ENCODE data around the gene CEP63. TPM values are rescaled to one million over a fixed set of nuclear protein-coding genes. Genes with fewer than 3 reads are reported as not detected.
"Not testable (repeated sequence)": the region's sequence is repeated elsewhere in the genome, so short reads cannot be mapped to it uniquely, and the experiment has no call there.

CEP63 gene
- polyA plus RNA-seq, 3 donors: 31.1 to 41.4 (median 32.2) TPM

- DNase-seq (ENCODE audit: extremely low read depth in 1 of 11, low read depth in 9 of 11, low spot score in 4 of 11): not testable (repeated sequence)
Observed at GRCh38 chr3:134544783-134545182, 58.9 kb downstream of the CEP63 start.

GRCh38 chr3:134545818-134546217, 60.0 kb downstream of the CEP63 start:
- DNase-seq (ENCODE audit: extremely low read depth in 1 of 11, low read depth in 9 of 11, low spot score in 4 of 11): no peak

- DNase-seq (ENCODE audit: extremely low read depth in 1 of 11, low read depth in 9 of 11, low spot score in 4 of 11): no peak
Observed at GRCh38 chr3:134552784-134553183, 66.9 kb downstream of the CEP63 start.

GRCh38 chr3:134559591-134559990, 73.7 kb downstream of the CEP63 start:
- no peak for DNase-seq (ENCODE audit: extremely low read depth in 1 of 11, low read depth in 9 of 11, low spot score in 4 of 11)

GRCh38 chr3:134562055-134562454, 76.2 kb downstream of the CEP63 start:
- DNase-seq (ENCODE audit: extremely low read depth in 1 of 11, low read depth in 9 of 11, low spot score in 4 of 11): no peak

GRCh38 chr3:134563601-134564000, 77.7 kb downstream of the CEP63 start:
- DNase-seq (ENCODE audit: extremely low read depth in 1 of 11, low read depth in 9 of 11, low spot score in 4 of 11): no peak

GRCh38 chr3:134564991-134565390, 79.1 kb downstream of the CEP63 start:
- no peak for DNase-seq (ENCODE audit: extremely low read depth in 1 of 11, low read depth in 9 of 11, low spot score in 4 of 11)

- DNase-seq (ENCODE audit: extremely low read depth in 1 of 11, low read depth in 9 of 11, low spot score in 4 of 11): peak in 2 of 11 donors; percentile 9
Observed at GRCh38 chr3:134567605-134568004, 81.7 kb downstream of the CEP63 start.

GRCh38 chr3:134568790-134569189, 82.9 kb downstream of the CEP63 start:
- DNase-seq (ENCODE audit: extremely low read depth in 1 of 11, low read depth in 9 of 11, low spot score in 4 of 11): no peak

- DNase-seq (ENCODE audit: extremely low read depth in 1 of 11, low read depth in 9 of 11, low spot score in 4 of 11): not testable (repeated sequence)
Observed at GRCh38 chr3:134569899-134570298, 84.0 kb downstream of the CEP63 start.

GRCh38 chr3:134576426-134576825, 90.6 kb downstream of the CEP63 start:
- DNase-seq (ENCODE audit: extremely low read depth in 1 of 11, low read depth in 9 of 11, low spot score in 4 of 11): no peak

- DNase-seq (ENCODE audit: extremely low read depth in 1 of 11, low read depth in 9 of 11, low spot score in 4 of 11): no peak
Observed at GRCh38 chr3:134576831-134577230, 91.0 kb downstream of the CEP63 start.

- DNase-seq (ENCODE audit: extremely low read depth in 1 of 11, low read depth in 9 of 11, low spot score in 4 of 11): peak in 2 of 11 donors; percentile 21 to 27
Observed at GRCh38 chr3:134579141-134579665, 93.3 kb downstream of the CEP63 start.

GRCh38 chr3:134590766-134591165, 104.9 kb downstream of the CEP63 start:
- no peak for DNase-seq (ENCODE audit: extremely low read depth in 1 of 11, low read depth in 9 of 11, low spot score in 4 of 11)

GRCh38 chr3:134592806-134593205, 106.9 kb downstream of the CEP63 start:
- DNase-seq (ENCODE audit: extremely low read depth in 1 of 11, low read depth in 9 of 11, low spot score in 4 of 11): no peak

GRCh38 chr3:134594331-134594741, 108.5 kb downstream of the CEP63 start:
- DNase-seq (ENCODE audit: extremely low read depth in 1 of 11, low read depth in 9 of 11, low spot score in 4 of 11): no peak

GRCh38 chr3:134594986-134595385, 109.1 kb downstream of the CEP63 start:
- not testable (repeated sequence) for DNase-seq (ENCODE audit: extremely low read depth in 1 of 11, low read depth in 9 of 11, low spot score in 4 of 11)

GRCh38 chr3:134597390-134597970, 111.6 kb downstream of the CEP63 start:
- DNase-seq (ENCODE audit: extremely low read depth in 1 of 11, low read depth in 9 of 11, low spot score in 4 of 11): no peak

- no peak for DNase-seq (ENCODE audit: extremely low read depth in 1 of 11, low read depth in 9 of 11, low spot score in 4 of 11)
Observed at GRCh38 chr3:134598763-134599545, 113.1 kb downstream of the CEP63 start.

- DNase-seq (ENCODE audit: extremely low read depth in 1 of 11, low read depth in 9 of 11, low spot score in 4 of 11): no peak
Observed at GRCh38 chr3:134600206-134600605, 114.3 kb downstream of the CEP63 start.

Measured in renal cortex interstitium (tissue), 11 donors.